VCaP (cell line): ENCODE data around the gene GALNT11.

Experiments
- H3K27ac ChIP-seq: fragments of 450-650 bp; 2 replicates; pipeline ENCODE4 v1.5.1; 2017
- CTCF ChIP-seq: fragments of 450-650 bp; conservative IDR thresholded peaks from 2 replicates; pipeline ENCODE4 v1.5.1; 2017; ENCODE audit warnings: mild to moderate bottlenecking, moderate library complexity

GALNT11 gene

GRCh38 chr7:152137476-152138025 is 112.1 kb downstream of the GALNT11 start:
- H3K27ac ChIP-seq, result peak overlapping the region; percentile 55
- no peak for TF ChIP-seq CTCF

GRCh38 chr7:152140067-152140466 is 114.6 kb downstream of the GALNT11 start:
- H3K27ac ChIP-seq, result no peak overlapping the region
- no peak for TF ChIP-seq CTCF

GRCh38 chr7:152140560-152140959 is 115.1 kb downstream of the GALNT11 start:
- TF ChIP-seq CTCF, result no peak
- H3K27ac ChIP-seq, result no peak overlapping the region

GRCh38 chr7:152142976-152143595 is 117.6 kb downstream of the GALNT11 start:
- TF ChIP-seq CTCF, result no peak
- H3K27ac ChIP-seq, result peak overlapping the region; percentile 27

GRCh38 chr7:152144557-152145245 is 119.2 kb downstream of the GALNT11 start:
- TF ChIP-seq CTCF, result no peak
- peak overlapping the region; percentile 27; the same call in 1 of the 2 replicates for H3K27ac ChIP-seq

- peak overlapping the region; percentile 28 for H3K27ac ChIP-seq
- TF ChIP-seq CTCF, result peak; percentile 96
Observed at GRCh38 chr7:152145853-152146466, 120.5 kb downstream of the GALNT11 start.

- no peak for TF ChIP-seq CTCF
- no peak overlapping the region for H3K27ac ChIP-seq
Observed at GRCh38 chr7:152148706-152149105, 123.2 kb downstream of the GALNT11 start.
